ENCODE data around the gene C3orf80. TPM values are rescaled to one million over a fixed set of nuclear protein-coding genes. Genes with fewer than 3 reads are reported as not detected.
"Not testable (repeated sequence)": the region's sequence is repeated elsewhere in the genome, so short reads cannot be mapped to it uniquely, and the experiment has no call there.

Gene C3orf80
- total and polyA plus RNA-seq, 10 donors = 0.07 to 2.7 (median 0.46) TPM

- no peaks in the 10 kb centered on the region for H3K36me3 ChIP-seq
- no peak for DNase-seq
- H3K27me3 ChIP-seq (replicated peaks in 1 of 7) = no peaks in the 10 kb centered on the region
- no peak overlapping the region for H3K4me3 ChIP-seq
- TF ChIP-seq POLR2A (IDR thresholded peaks at IDR 0.05) = no peak
- TF ChIP-seq CTCF (IDR thresholded peaks at IDR 0.05 in 8 of 11, conservative IDR thresholded peaks at IDR 0.05 in 3 of 11) = no peak
- TF ChIP-seq POLR2AphosphoS5 (IDR thresholded peaks at IDR 0.05) = no peak
- H3K9me3 ChIP-seq = no peaks in the 10 kb centered on the region
- H3K27ac ChIP-seq = no peak overlapping the region
- H3K4me1 ChIP-seq = no peaks in the 10 kb centered on the region
- intact Hi-C loops (cut with DNase I; ENCODE audit: low total_unique reads) = no loop called here
Observed at GRCh38 chr3:160195106-160195505, 30.1 kb upstream of the C3orf80 start.

- DNase-seq = no peak
- Histone ChIP-seq H3K27ac (no peak overlapping the region), H3K4me3 (no peak overlapping the region), H3K9me3 (no peaks in the 10 kb centered on the region), H3K4me1 (no peaks in the 10 kb centered on the region), H3K36me3 (no peaks in the 10 kb centered on the region), H3K27me3 (replicated peaks in 1 of 7) (no peaks in the 10 kb centered on the region)
- WGBS, 5 donors = 58 to 85% (median 83%) methylated on average over 8 to 9 of the region's 9 CpGs
- no peak for TF ChIP-seq POLR2A (IDR thresholded peaks at IDR 0.05)
- intact Hi-C loops (cut with DNase I; ENCODE audit: low total_unique reads) = no loop called here
Observed at GRCh38 chr3:160196511-160197104, 28.6 kb upstream of the C3orf80 start.

GRCh38 chr3:160199108-160199507, 26.1 kb upstream of the C3orf80 start:
- no peak for TF ChIP-seq POLR2A (IDR thresholded peaks at IDR 0.05)
- no peak for TF ChIP-seq CTCF (IDR thresholded peaks at IDR 0.05 in 8 of 11, conservative IDR thresholded peaks at IDR 0.05 in 3 of 11)
- no peak for TF ChIP-seq POLR2AphosphoS5 (IDR thresholded peaks at IDR 0.05)
- DNase-seq = no peak
- H3K4me3 ChIP-seq = no peak overlapping the region
- intact Hi-C loops (cut with DNase I; ENCODE audit: low total_unique reads) = no loop called here
- WGBS, 5 donors = 91 to 97% (median 94%) methylated on average over 3 of the region's 3 CpGs
- no peaks in the 10 kb centered on the region for H3K4me1 ChIP-seq
- peaks cover 0 to 5% (median 0%) of the 10 kb centered on the region in 8 donors for H3K9me3 ChIP-seq
- no peaks in the 10 kb centered on the region for H3K27me3 ChIP-seq (replicated peaks in 1 of 7)
- no peaks in the 10 kb centered on the region for H3K36me3 ChIP-seq
- H3K27ac ChIP-seq = no peak overlapping the region

GRCh38 chr3:160200353-160200752, 24.9 kb upstream of the C3orf80 start:
- no peak overlapping the region for H3K27ac ChIP-seq
- TF ChIP-seq POLR2A (IDR thresholded peaks at IDR 0.05) (no peak), CTCF (IDR thresholded peaks at IDR 0.05 in 8 of 11, conservative IDR thresholded peaks at IDR 0.05 in 3 of 11) (no peak)
- peaks cover 0 to 12% (median 3%) of the 10 kb centered on the region in 8 donors for H3K9me3 ChIP-seq
- no peaks in the 10 kb centered on the region for H3K27me3 ChIP-seq (replicated peaks in 1 of 7)
- no peaks in the 10 kb centered on the region for H3K36me3 ChIP-seq
- WGBS, 5 donors = 88 to 100% (median 90%) methylated on average over 1 of the region's 1 CpG
- no peak overlapping the region for H3K4me3 ChIP-seq
- intact Hi-C loops (cut with DNase I; ENCODE audit: low total_unique reads) = no loop called here
- no peaks in the 10 kb centered on the region for H3K4me1 ChIP-seq
- DNase-seq = no peak

- 62 to 79% (median 72%) methylated on average over 5 of the region's 5 CpGs for WGBS, 5 donors
- H3K27ac ChIP-seq; DNase-seq; H3K27me3 ChIP-seq (replicated peaks in 1 of 7); H3K4me3 ChIP-seq; intact Hi-C loops (cut with DNase I; ENCODE audit: low total_unique reads); H3K4me1 ChIP-seq; H3K36me3 ChIP-seq: not testable (repeated sequence)
- peaks cover 0 to 12% (median 3%) of the 10 kb centered on the region in 8 donors for H3K9me3 ChIP-seq
Observed at GRCh38 chr3:160204396-160205011, 20.7 kb upstream of the C3orf80 start.

Measured in spleen (tissue), 11 donors.